ENCODE data around the gene SCN4A. TPM values are rescaled to one million over a fixed set of nuclear protein-coding genes. Genes with fewer than 3 reads are reported as not detected.
A peak's percentile ranks its signal among the peaks of the same experiment; 100 is the strongest.

The SCN4A gene
- total and polyA plus RNA-seq, 2 of the 13 experiments (the other 11 are each of a cell fraction or from before 2014, with no cell fraction given) = 0.02 to 0.03 TPM

DNA sequence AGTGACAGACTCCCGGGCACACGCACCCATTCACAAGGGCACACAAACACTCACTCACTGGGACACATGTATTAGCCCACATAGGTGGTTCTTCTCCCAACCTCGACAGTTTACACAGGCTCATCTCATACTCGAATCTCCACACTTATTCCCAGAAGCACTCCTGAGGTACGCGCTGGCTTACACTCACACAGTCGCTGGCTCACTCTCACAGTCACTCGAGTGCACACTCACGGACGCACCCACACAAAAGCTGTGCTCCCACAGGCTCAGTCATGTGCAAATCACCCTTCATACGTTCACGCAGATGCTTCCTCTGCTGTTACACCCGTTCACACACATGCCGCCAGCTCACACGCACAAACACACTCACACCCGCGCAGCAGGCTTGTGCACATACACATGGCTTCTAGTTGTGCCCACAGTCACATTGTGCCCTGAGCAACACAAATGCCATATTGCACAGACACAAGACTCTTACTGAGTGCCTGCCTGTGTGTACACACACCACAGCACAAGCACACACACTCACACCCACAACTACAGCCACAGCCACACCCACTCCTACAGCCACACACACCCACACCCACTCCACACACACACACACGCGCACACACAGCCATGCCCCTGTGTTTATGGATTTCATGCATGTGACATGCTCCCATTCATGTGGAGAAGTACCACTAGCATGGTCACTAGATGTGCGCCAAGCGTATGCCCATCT, 17.1 kb upstream of the SCN4A start (continued):
- TF ChIP-seq, protein P1, sequence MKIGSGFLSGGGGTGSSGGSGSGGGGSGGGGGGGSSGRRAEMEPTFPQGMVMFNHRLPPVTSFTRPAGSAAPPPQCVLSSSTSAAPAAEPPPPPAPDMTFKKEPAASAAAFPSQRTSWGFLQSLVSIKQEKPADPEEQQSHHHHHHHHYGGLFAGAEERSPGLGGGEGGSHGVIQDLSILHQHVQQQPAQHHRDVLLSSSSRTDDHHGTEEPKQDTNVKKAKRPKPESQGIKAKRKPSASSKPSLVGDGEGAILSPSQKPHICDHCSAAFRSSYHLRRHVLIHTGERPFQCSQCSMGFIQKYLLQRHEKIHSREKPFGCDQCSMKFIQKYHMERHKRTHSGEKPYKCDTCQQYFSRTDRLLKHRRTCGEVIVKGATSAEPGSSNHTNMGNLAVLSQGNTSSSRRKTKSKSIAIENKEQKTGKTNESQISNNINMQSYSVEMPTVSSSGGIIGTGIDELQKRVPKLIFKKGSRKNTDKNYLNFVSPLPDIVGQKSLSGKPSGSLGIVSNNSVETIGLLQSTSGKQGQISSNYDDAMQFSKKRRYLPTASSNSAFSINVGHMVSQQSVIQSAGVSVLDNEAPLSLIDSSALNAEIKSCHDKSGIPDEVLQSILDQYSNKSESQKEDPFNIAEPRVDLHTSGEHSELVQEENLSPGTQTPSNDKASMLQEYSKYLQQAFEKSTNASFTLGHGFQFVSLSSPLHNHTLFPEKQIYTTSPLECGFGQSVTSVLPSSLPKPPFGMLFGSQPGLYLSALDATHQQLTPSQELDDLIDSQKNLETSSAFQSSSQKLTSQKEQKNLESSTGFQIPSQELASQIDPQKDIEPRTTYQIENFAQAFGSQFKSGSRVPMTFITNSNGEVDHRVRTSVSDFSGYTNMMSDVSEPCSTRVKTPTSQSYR (CRISPR knock-in tag; IDR thresholded peaks at IDR 0.05; ENCODE audit: borderline replicate concordance) = no peak
- no peak for TF ChIP-seq EED (CRISPR knock-in tag; IDR thresholded peaks at IDR 0.05)
- TF ChIP-seq ZSCAN22 (CRISPR knock-in tag; IDR thresholded peaks at IDR 0.05) = no peak
- TF ChIP-seq ARNT (IDR thresholded peaks at IDR 0.05) = no peak
- TF ChIP-seq, protein P2, sequence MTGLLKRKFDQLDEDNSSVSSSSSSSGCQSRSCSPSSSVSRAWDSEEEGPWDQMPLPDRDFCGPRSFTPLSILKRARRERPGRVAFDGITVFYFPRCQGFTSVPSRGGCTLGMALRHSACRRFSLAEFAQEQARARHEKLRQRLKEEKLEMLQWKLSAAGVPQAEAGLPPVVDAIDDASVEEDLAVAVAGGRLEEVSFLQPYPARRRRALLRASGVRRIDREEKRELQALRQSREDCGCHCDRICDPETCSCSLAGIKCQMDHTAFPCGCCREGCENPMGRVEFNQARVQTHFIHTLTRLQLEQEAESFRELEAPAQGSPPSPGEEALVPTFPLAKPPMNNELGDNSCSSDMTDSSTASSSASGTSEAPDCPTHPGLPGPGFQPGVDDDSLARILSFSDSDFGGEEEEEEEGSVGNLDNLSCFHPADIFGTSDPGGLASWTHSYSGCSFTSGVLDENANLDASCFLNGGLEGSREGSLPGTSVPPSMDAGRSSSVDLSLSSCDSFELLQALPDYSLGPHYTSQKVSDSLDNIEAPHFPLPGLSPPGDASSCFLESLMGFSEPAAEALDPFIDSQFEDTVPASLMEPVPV (CRISPR knock-in tag; IDR thresholded peaks at IDR 0.05) = no peak
- TF ChIP-seq KAT7 (CRISPR knock-in tag; IDR thresholded peaks at IDR 0.05; ENCODE audit: borderline replicate concordance) = no peak
- no peak for TF ChIP-seq RFXANK (CRISPR knock-in tag; IDR thresholded peaks at IDR 0.05)
- no peak for TF ChIP-seq SKIL (CRISPR knock-in tag; IDR thresholded peaks at IDR 0.05; ENCODE audit: borderline replicate concordance)
- no peak for TF ChIP-seq ZNF83 (CRISPR knock-in tag; IDR thresholded peaks at IDR 0.05; ENCODE audit: borderline replicate concordance)
- no peak for TF ChIP-seq NFE2 (CRISPR knock-in tag; IDR thresholded peaks at IDR 0.05)
- no peak for TF ChIP-seq NFKBIZ (CRISPR knock-in tag; IDR thresholded peaks at IDR 0.05)
- no peak for TF ChIP-seq ATRX (CRISPR knock-in tag; IDR thresholded peaks at IDR 0.05; ENCODE audit: borderline replicate concordance)
- TF ChIP-seq PHF8 (CRISPR knock-in tag; IDR thresholded peaks at IDR 0.05) = no peak
- no peak for TF ChIP-seq ASH2L (IDR thresholded peaks at IDR 0.05; ENCODE audit: insufficient read length, low read depth, low read length)
- no peak for TF ChIP-seq SUZ12 (IDR thresholded peaks at IDR 0.05; ENCODE audit: low read depth, low read length)
- no peak for TF ChIP-seq TBL1XR1 (IDR thresholded peaks at IDR 0.05; ENCODE audit: borderline replicate concordance, low read length, partially characterized antibody)
- 0 out of 2 replicates have a peak, but pooled peaks have one; percentile 0 for TF ChIP-seq SMC3 (IDR thresholded peaks at IDR 0.05; ENCODE audit: low read length)
- TF ChIP-seq ARID4A (CRISPR knock-in tag; IDR thresholded peaks at IDR 0.05; ENCODE audit: borderline replicate concordance) = peak; percentile 39; the same call in 1 of the 2 replicates
- no peak for TF ChIP-seq ZNF660 (CRISPR knock-in tag; IDR thresholded peaks at IDR 0.05; ENCODE audit: borderline replicate concordance, low read depth)

All from HepG2 (cell line).